ENCODE results near the gene CUBN. TPM values are rescaled to one million over a fixed set of nuclear protein-coding genes. Genes with fewer than 3 reads are reported as not detected.

CUBN gene
- total RNA-seq, 1 donor from 2014 or later: 1.3 TPM

GRCh38 chr10:17175551-17175950 is 45.9 kb upstream of the CUBN start:
- intact Hi-C loops (cut with DNase I): no loop called here

GRCh38 chr10:17174626-17175025 is 45.0 kb upstream of the CUBN start:
- Histone ChIP-seq H3K36me3 (no peaks in the 10 kb centered on the region), H3K4me3 (no peak overlapping the region), H3K4me1 (peaks cover 5% of the 10 kb centered on the region), H3K9me3 (no peaks in the 10 kb centered on the region), H3K27ac (no peak overlapping the region), H3K27me3 (no peaks in the 10 kb centered on the region)
- no peak for ATAC-seq
- no peak for DNase-seq
- TF ChIP-seq CTCF (IDR thresholded peaks at IDR 0.05): no peak
- intact Hi-C loops (cut with DNase I): no loop called here

More at GRCh38 chr10:17175551-17175950, 45.9 kb upstream of the CUBN start:
- H3K9me3 ChIP-seq: no peaks in the 10 kb centered on the region
- no peaks in the 10 kb centered on the region for H3K27me3 ChIP-seq
- DNase-seq (no peak), ATAC-seq (peak; percentile 56)
- H3K4me3 ChIP-seq: no peak overlapping the region
- peaks cover 5% of the 10 kb centered on the region for H3K4me1 ChIP-seq
- no peak overlapping the region for H3K27ac ChIP-seq
- no peak for TF ChIP-seq CTCF (IDR thresholded peaks at IDR 0.05)
- no peaks in the 10 kb centered on the region for H3K36me3 ChIP-seq

- Histone ChIP-seq H3K9me3 (no peaks in the 10 kb centered on the region), H3K4me1 (peaks cover 5% of the 10 kb centered on the region), H3K4me3 (no peak overlapping the region), H3K36me3 (no peaks in the 10 kb centered on the region), H3K27ac (no peak overlapping the region), H3K27me3 (no peaks in the 10 kb centered on the region)
- DNase-seq (no peak), ATAC-seq (no peak)
- no peak for TF ChIP-seq CTCF (IDR thresholded peaks at IDR 0.05)
- intact Hi-C loops (cut with DNase I): no loop called here
These were observed 41.6 kb upstream of the CUBN start for GRCh38 chr10:17171141-17171641.

- Histone ChIP-seq H3K4me3 (no peak overlapping the region), H3K27me3 (no peaks in the 10 kb centered on the region), H3K9me3 (no peaks in the 10 kb centered on the region), H3K4me1 (no peaks in the 10 kb centered on the region), H3K36me3 (no peaks in the 10 kb centered on the region), H3K27ac (no peak overlapping the region)
- no peak for DNase-seq
- no peak for ATAC-seq
- TF ChIP-seq CTCF (IDR thresholded peaks at IDR 0.05): no peak
- intact Hi-C loops (cut with DNase I): no loop called here
These were observed 40.2 kb upstream of the CUBN start for GRCh38 chr10:17169803-17170202.

GRCh38 chr10:17166699-17167098 is 37.1 kb upstream of the CUBN start:
- no peak for TF ChIP-seq CTCF (IDR thresholded peaks at IDR 0.05)
- no peaks in the 10 kb centered on the region for H3K36me3 ChIP-seq
- H3K4me3 ChIP-seq: no peak overlapping the region
- DNase-seq (no peak), ATAC-seq (peak; percentile 14)
- intact Hi-C loops (cut with DNase I): no loop called here
- H3K27me3 ChIP-seq: no peaks in the 10 kb centered on the region
- H3K4me1 ChIP-seq: no peaks in the 10 kb centered on the region
- H3K9me3 ChIP-seq: no peaks in the 10 kb centered on the region
- no peak overlapping the region for H3K27ac ChIP-seq

GRCh38 chr10:17162828-17163227 is 33.2 kb upstream of the CUBN start:
- Histone ChIP-seq H3K36me3 (no peaks in the 10 kb centered on the region), H3K27ac (no peak overlapping the region), H3K27me3 (no peaks in the 10 kb centered on the region), H3K4me3 (no peak overlapping the region), H3K4me1 (no peaks in the 10 kb centered on the region), H3K9me3 (no peaks in the 10 kb centered on the region)
- DNase-seq (no peak), ATAC-seq (no peak)
- TF ChIP-seq CTCF (IDR thresholded peaks at IDR 0.05): no peak
- intact Hi-C loops (cut with DNase I): no loop called here

Data from upper lobe of right lung (tissue), 1 donor.